Ovary (tissue), 9 donors: ENCODE results near the gene CHRNB1. TPM values are rescaled to one million over a fixed set of nuclear protein-coding genes. Genes with fewer than 3 reads are reported as not detected.

Experiments used
- DNase-seq, 5 donors: peaks; one replicate each; pipeline ENCODE4 v3.0.0-alpha.2; 2019 to 2020
- H3K27ac ChIP-seq, 2 donors: fragments of 200-600 bp; one replicate each; pipeline versions ENCODE4 v1.5.1 to v1.8.0; 2019 to 2022
- H3K27me3 ChIP-seq: fragments of 200-600 bp; one replicate; pipeline ENCODE4 v1.8.0; 2022
- H3K36me3 ChIP-seq: fragments of 200-600 bp; sonication (generic); one replicate; pipeline ENCODE4 v1.5.1; 2019
- H3K4me1 ChIP-seq: one replicate; pipeline ENCODE4 v1.8.1; 2013; ENCODE audit warnings: mild to moderate bottlenecking, moderate library complexity; ENCODE audit not compliant: insufficient read depth
- H3K4me3 ChIP-seq: fragments of 200-600 bp; sonication (generic); one replicate; pipeline ENCODE4 v1.5.1; 2017
- H3K9me3 ChIP-seq, 2 donors: fragments of 200-600 bp in 1 of 2; sonication (generic) in 1 of 2; one replicate each; pipeline versions ENCODE4 v1.5.1 to v1.8.1; 2013 to 2019; ENCODE audit warnings: mild to moderate bottlenecking in 1 of 2, moderate library complexity in 1 of 2
- CTCF ChIP-seq, 3 donors: fragments of 450-650 bp in 2 of 3; fragments of 200-600 bp in 1 of 3; IDR thresholded peaks; one replicate each; pipeline versions ENCODE4 v1.5.1 to v1.8.0; 2016 to 2022; ENCODE audit warnings: antibody characterized with exemption in 3 of 3, mild to moderate bottlenecking in 1 of 3
- EP300 ChIP-seq: sonication (generic); formaldehyde crosslinking; IDR thresholded peaks from one replicate; pipeline ENCODE4 v1.6.1; 2017; ENCODE audit warnings: antibody characterized with exemption
- POLR2A ChIP-seq: fragments of 450-650 bp; IDR thresholded peaks from one replicate; pipeline ENCODE4 v1.6.1; 2017; ENCODE audit warnings: antibody characterized with exemption, mild to moderate bottlenecking, moderate library complexity
- WGBS, 3 donors: extraction: QIAGEN DNeasy Blood & Tissue Kit in 1 of 3; methylation state at CpG; one replicate each; pipeline versions ENCODE4 v1.1.5 to v1.1.7; 2013 to 2017; 5-methylcytosine and 5-hydroxymethylcytosine counted together
- intact Hi-C, 4 donors: fragments of 100-400 bp; cut with DNase I; formaldehyde crosslinking; loops; one replicate each; pipeline versions ENCODE4 v1.11.0 to v1.15.1; 2022 to 2023
- polyA plus RNA-seq, 2 donors: library from polyadenylated mRNA; stranded (reverse); fragments of 200-250 nt in 1 of 2; fragments of 350-450 nt in 1 of 2; fragmentation: Illumina TruSeq in 1 of 2; extraction: RNeasy Lipid Tissue Mini Kit (QIAGEN cat#74804) in 1 of 2; gene quantifications; one replicate each; pipeline ENCODE4 v1.2.3, GENCODE V29; 2013 to 2014
- total RNA-seq, 7 donors: library from RNA; depleted of rRNA in 2 of 7; stranded (reverse); fragments of >200 nt in 2 of 7; fragmentation: NEBNext Ultra II Directional in 3 of 7; extraction: Animal tissue kit (Norgen Biotek cat#: 25700) in 3 of 7; gene quantifications; one replicate each; pipeline versions ENCODE4 v1.1.0 to v1.2.4, GENCODE V29; 2016 to 2023
- donor health status: DM: no; HTN: no; CAD: no; lungs with moderate emphysema.
- donor health status: DM: no; HTN: no; CAD: no.
- donor health status: Bipolar disorder and iron deficiency.
- donor health status: DM: yes; HTN: yes; CAD: no.
- donor health status: DM: no; HTN: no; CAD: no.
- donor health status: DM: yes; HTN: yes; CAD: no.

The CHRNB1 gene
- total and polyA plus RNA-seq, 9 donors, result 3.2 to 13.5 (median 7.6) TPM

GRCh38 chr17:7408252-7408727, 36.6 kb upstream of the CHRNB1 start:
- 82 to 83% (median 82%) methylated on average over 49 to 58 of the region's 58 CpGs for WGBS, 3 donors

GRCh38 chr17:7408863-7409262, 36.0 kb upstream of the CHRNB1 start:
- Histone ChIP-seq H3K4me1 (peaks cover 5% of the 10 kb centered on the region), H3K27me3 (no peaks in the 10 kb centered on the region), H3K36me3 (no peaks in the 10 kb centered on the region), H3K9me3 (no peaks in the 10 kb centered on the region), H3K27ac (no peak overlapping the region), H3K4me3 (no peak overlapping the region)
- no peak for TF ChIP-seq EP300
- TF ChIP-seq CTCF (IDR thresholded peaks at IDR 0.05), result no peak
- no peak for TF ChIP-seq POLR2A
- no peak for DNase-seq
- intact Hi-C loops, result loop anchor here in 1 of 4 donors (5.0 kb wide), 1 partner anchor 62 kb away; no protein-coding TSS in a partner anchor
- WGBS, 3 donors, result 57 to 73% (median 73%) methylated on average over 6 of the region's 6 CpGs

More at GRCh38 chr17:7408252-7408727, 36.6 kb upstream of the CHRNB1 start:
- TF ChIP-seq CTCF (IDR thresholded peaks at IDR 0.05), result no peak
- TF ChIP-seq POLR2A, result no peak
- TF ChIP-seq EP300, result no peak
- intact Hi-C loops, result loop anchor here in 1 of 4 donors (5.0 kb wide), 1 partner anchor 61 kb away; no protein-coding TSS in a partner anchor
- Histone ChIP-seq H3K4me1 (peaks cover 5% of the 10 kb centered on the region), H3K36me3 (no peaks in the 10 kb centered on the region), H3K27ac (no peak overlapping the region), H3K27me3 (no peaks in the 10 kb centered on the region), H3K4me3 (no peak overlapping the region), H3K9me3 (no peaks in the 10 kb centered on the region)
- DNase-seq, result peak in 1 of 5 donors; percentile 39

- no peaks in the 10 kb centered on the region for H3K36me3 ChIP-seq
- H3K4me1 ChIP-seq, result peaks cover 5% of the 10 kb centered on the region
- H3K4me3 ChIP-seq, result no peak overlapping the region
- TF ChIP-seq EP300, result no peak
- TF ChIP-seq CTCF (IDR thresholded peaks at IDR 0.05), result no peak
- no peak for TF ChIP-seq POLR2A
- 86 to 93% (median 91%) methylated on average over 6 of the region's 6 CpGs for WGBS, 3 donors
- no peak for DNase-seq
- H3K27me3 ChIP-seq, result no peaks in the 10 kb centered on the region
- H3K27ac ChIP-seq, result no peak overlapping the region
- H3K9me3 ChIP-seq, result no peaks in the 10 kb centered on the region
- intact Hi-C loops, result loop anchor here in 1 of 4 donors (5.0 kb wide), 1 partner anchor 62 kb away; no protein-coding TSS in a partner anchor
Measured at GRCh38 chr17:7409716-7410115, 35.1 kb upstream of the CHRNB1 start.

- 84 to 87% (median 87%) methylated on average over 25 of the region's 25 CpGs for WGBS, 3 donors
Measured at GRCh38 chr17:7410634-7411426, 34.0 kb upstream of the CHRNB1 start.

More at GRCh38 chr17:7410634-7411426, 34.0 kb upstream of the CHRNB1 start:
- no peak overlapping the region for H3K27ac ChIP-seq
- H3K4me3 ChIP-seq, result no peak overlapping the region
- H3K36me3 ChIP-seq, result no peaks in the 10 kb centered on the region
- intact Hi-C loops, result no loop called here
- peaks cover 2% of the 10 kb centered on the region for H3K4me1 ChIP-seq
- no peak for TF ChIP-seq CTCF (IDR thresholded peaks at IDR 0.05)
- no peak for TF ChIP-seq EP300
- no peak for TF ChIP-seq POLR2A
- H3K9me3 ChIP-seq, result no peaks in the 10 kb centered on the region
- H3K27me3 ChIP-seq, result no peaks in the 10 kb centered on the region
- DNase-seq, result no peak
